ENCODE data around the gene LHX5.
"Not testable (repeated sequence)": the region's sequence is repeated elsewhere in the genome, so short reads cannot be mapped to it uniquely, and the experiment has no call there.

Gene LHX5

GRCh38 chr12:113471619-113472171 lies at the start of gene LHX5:
Gene LHX5 (minus strand): TSS chr12:113471871. CDS start chr12:113471498, 373 bp downstream.
- peak; percentile 59 for DNase-seq

GRCh38 chr12:113519464-113520307 lies 48.0 kb upstream of the LHX5 start:
- no peak for DNase-seq

GRCh38 chr12:113515082-113515856 lies 43.6 kb upstream of the LHX5 start:
- DNase-seq, result no peak

GRCh38 chr12:113514602-113515001 lies 42.9 kb upstream of the LHX5 start:
- no peak for DNase-seq

- peak; percentile 30 for DNase-seq
Observed at GRCh38 chr12:113512568-113512967, 40.9 kb upstream of the LHX5 start.

- peak; percentile 39 for DNase-seq
Observed at GRCh38 chr12:113506867-113507266, 35.2 kb upstream of the LHX5 start.

GRCh38 chr12:113505941-113506340 lies 34.3 kb upstream of the LHX5 start:
- no peak for DNase-seq

GRCh38 chr12:113504917-113505316 lies 33.2 kb upstream of the LHX5 start:
- no peak for DNase-seq

- DNase-seq, result no peak
Observed at GRCh38 chr12:113500782-113501311, 29.2 kb upstream of the LHX5 start.

GRCh38 chr12:113500306-113500675 lies 28.6 kb upstream of the LHX5 start:
- DNase-seq, result no peak

GRCh38 chr12:113498490-113498889 lies 26.8 kb upstream of the LHX5 start:
- DNase-seq, result no peak

- no peak for DNase-seq
Observed at GRCh38 chr12:113497693-113498092, 26.0 kb upstream of the LHX5 start.

- DNase-seq, result not testable (repeated sequence)
Observed at GRCh38 chr12:113495941-113496340, 24.3 kb upstream of the LHX5 start.

GRCh38 chr12:113488322-113488721 lies 16.7 kb upstream of the LHX5 start:
- DNase-seq, result no peak

- no peak for DNase-seq
Observed at GRCh38 chr12:113486722-113487121, 15.1 kb upstream of the LHX5 start.

GRCh38 chr12:113485330-113485729 lies 13.7 kb upstream of the LHX5 start:
- DNase-seq, result no peak

- no peak for DNase-seq
Observed at GRCh38 chr12:113482334-113482733, 10.7 kb upstream of the LHX5 start.

GRCh38 chr12:113480336-113480971 lies 8.8 kb upstream of the LHX5 start:
- no peak for DNase-seq

GRCh38 chr12:113479590-113480335 lies 8.1 kb upstream of the LHX5 start:
- peak; percentile 68 for DNase-seq

GRCh38 chr12:113479216-113479589 lies 7.5 kb upstream of the LHX5 start:
- DNase-seq, result no peak

GRCh38 chr12:113478351-113479011 lies 6.8 kb upstream of the LHX5 start:
- DNase-seq, result no peak

- DNase-seq, result no peak
Observed at GRCh38 chr12:113477842-113478215, 6.2 kb upstream of the LHX5 start.
